HG03457 (cell line): Measurements from ENCODE around the gene SEPTIN2.
A peak's percentile ranks its signal among the peaks of the same experiment; 100 is the strongest.
"Not testable (repeated sequence)": the region's sequence is repeated elsewhere in the genome, so short reads cannot be mapped to it uniquely, and the experiment has no call there.

Source experiments
- ATAC-seq: cut with Tn5 transposase; IDR thresholded peaks from one replicate; pipeline ENCODE4 v1.9.1; 2021; ENCODE audit warnings: moderate number of reproducible peaks; ENCODE audit not compliant: unreplicated experiment

Gene SEPTIN2

DNA sequence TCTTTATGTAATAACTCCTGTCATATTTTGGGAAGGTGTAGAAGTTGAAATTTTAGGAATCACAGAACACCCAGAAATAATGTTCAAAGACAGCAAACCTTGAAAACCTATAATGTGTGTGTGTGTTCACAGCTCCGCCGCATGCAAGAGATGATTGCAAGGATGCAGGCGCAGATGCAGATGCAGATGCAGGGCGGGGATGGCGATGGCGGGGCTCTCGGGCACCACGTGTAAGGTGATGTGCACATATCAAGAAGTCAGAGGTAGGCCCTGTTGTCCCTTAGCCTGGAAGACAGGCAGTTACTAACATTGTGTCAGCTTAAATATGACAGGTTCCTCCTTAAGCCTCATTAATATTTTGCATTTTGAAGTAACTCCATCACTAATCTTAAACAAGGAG lies 34.2 kb downstream of the SEPTIN2 start:
- no peak for ATAC-seq

DNA sequence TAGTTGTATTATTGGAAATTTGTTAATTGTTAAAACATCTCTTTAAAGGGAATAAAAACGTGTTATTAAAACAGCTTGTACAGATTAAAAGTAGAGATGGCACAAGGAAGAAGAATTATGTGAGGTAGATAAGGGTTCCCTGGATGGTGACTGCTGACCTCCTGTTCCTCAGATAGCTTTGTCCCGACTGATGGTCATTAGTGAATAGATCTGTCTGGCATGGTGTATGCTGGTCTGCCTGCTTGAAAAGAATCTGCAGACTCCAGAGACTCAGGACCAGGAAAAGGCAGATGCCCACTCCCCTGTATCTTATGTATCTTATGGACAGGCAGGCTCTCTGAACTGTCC lies 34.8 kb downstream of the SEPTIN2 start:
- no peak for ATAC-seq

DNA sequence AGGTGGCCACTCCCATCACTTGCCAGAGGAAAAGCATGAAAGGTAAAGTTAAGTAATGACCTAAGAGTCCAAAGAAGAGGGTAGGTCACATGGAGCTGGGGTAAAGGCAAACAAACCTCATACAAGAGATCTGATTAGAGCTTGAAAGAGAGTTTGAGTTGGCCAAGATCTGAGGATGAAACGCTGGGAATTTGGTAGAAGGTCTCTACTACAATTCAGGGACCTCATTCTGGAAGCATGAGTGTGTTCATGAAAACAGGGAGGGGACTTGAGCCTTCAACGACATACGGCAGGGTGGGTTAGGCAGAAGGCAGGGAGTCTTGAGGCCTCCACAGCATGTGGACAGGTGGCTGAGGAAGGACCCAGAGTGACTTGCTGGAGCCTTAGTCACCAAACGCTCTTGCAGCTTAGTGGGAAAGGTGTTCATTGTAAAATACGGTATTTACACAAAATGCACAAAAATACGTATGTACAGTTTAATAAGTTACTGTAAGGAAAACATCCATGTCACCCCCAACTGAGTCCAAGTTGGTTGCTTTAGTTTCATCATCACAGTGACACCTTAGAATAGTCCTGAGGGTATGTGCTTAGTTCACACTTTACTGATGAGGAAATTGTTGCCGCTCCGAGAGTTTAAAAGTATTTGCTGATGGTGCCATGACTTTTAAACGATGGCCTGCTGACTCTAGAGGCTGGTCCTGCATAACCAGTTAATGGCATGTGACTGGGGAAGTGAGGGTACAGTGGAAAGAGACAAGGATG lies 35.3 kb downstream of the SEPTIN2 start:
- ATAC-seq = no peak

DNA sequence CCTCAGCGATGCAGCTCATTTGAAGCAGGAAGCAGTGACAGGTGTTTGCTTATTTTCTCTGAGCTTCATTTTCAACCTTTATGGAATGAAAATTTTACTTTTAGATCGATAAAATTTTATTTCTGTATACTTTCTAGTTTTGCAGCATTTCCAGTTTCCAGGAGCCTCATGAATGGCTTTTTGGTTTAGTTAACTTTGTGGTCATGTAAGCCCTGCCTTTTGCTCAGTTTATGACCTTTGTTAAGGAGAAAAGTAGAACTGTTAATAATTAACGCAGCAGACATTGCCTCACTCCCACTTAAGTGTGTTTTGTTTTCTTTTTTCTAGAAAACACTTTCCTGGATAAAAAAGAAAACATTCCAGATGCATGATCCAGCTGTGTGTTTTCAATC lies 35.9 kb downstream of the SEPTIN2 start:
- no peak for ATAC-seq

DNA sequence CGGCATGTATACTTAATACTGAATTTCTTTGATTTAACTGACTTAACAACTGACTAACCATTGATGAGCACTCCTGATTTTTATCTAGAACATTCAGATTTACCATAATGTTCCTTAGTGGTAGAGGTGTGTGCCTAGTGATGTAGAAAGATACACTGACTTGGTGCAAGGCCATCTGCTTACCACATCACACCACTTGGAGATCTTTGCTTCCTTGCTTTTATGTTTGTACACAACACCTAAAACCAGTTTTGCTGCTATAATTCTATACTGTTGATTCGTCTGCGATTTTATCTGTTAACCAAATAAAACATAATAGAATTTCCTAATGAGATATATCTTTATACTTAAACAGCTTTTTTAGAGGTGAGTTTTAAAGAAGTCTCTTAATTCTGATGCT lies 36.5 kb downstream of the SEPTIN2 start:
- no peak for ATAC-seq

DNA sequence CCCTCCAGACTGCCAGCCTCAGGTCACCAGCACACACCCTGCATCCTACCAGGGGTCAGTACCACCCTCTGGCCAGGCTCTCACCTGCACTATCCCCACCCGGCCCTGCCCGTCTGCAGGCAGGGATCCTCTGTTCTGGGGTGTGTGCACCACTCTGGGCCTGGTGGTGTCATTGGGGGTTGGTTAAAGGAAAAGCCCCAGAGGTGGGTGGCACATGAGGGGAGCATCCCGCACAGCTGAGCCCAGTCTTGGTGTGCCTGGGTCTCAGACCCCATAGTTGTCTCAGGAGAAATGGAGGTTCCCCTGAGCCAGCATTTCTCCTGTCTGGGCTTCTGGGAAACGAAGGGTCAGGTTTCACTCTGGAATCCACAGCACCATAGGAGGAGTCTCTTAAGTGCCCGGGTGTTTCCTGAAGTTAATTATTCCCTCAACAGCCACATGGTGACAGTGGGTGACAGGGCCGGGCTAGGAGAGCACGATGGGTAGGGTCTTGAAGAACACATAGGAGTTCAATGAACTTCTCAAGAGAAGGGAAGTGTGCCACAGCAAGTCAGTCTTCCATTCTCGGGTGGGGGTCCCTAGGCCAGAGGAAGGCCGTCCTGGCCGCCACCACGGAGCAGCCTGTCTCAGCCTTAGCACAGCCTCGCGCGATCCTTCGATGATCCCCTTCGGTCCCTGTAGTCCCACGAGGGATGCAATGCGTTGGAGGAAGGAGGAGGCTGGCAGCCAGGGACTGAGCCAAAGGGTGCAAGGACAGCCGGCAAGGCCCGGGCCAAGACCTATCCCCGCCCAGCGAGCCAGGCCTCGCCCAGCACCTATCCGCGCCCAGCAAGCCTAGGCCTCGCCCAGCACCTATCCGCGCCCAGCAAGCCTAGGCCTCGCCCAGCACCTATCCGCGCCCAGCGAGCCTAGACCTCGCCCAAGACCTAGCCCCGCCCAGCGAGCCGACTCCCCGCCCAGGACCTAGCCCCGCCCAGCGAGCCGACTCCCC lies 39.2 kb downstream of the SEPTIN2 start:
- ATAC-seq = no peak

DNA sequence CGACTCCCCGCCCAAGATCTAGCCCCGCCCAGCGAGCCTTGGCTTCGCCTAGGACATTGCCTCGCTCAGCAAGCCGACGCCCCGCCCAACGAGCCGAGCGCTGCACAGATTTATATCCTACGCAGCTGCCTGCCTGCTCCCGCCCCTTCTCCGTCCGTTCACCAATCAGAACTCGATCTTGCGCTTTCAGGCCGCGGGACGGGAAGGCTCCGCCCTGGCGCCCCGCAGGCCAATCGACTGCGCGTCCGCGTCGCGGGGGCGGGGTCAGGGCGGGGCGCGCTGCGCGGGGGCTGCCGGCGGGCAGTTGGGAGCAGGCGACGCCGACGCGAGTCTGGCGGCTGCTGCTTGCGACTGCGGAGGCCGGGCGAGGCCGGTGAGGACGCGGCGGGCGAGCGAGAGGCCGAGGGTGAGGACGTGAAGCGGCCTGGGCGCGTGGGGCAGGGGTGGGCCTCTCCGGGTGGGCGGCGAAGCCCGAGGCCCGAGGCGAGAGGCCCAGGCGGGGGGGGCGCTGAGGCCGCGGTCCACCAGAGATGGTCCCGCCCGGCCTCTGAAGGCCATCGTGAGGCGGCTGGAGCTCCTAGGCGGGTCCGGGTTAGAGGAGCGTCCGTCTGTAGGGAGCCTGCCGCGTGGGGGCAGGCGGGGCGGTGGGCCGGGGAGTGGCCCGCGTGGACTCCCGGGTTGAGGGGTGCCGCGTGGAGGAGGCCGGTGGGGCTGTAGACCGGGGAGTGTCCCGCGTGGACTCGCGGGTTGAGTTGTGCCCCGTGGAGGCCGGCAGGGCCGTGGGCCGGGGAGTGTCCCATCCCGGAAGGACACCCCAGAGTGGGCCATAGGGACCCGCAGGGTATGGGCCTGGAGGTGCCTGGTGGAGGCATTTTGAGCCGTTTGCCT lies 40.5 kb downstream of the SEPTIN2 start, which contains the start of gene FARP2:
Gene FARP2 (plus strand): TSS at position 303 of the 888 bp plus-strand sequence. CDS start 16,823 bp downstream, outside the sequence.
- ATAC-seq = peak; percentile 76

DNA sequence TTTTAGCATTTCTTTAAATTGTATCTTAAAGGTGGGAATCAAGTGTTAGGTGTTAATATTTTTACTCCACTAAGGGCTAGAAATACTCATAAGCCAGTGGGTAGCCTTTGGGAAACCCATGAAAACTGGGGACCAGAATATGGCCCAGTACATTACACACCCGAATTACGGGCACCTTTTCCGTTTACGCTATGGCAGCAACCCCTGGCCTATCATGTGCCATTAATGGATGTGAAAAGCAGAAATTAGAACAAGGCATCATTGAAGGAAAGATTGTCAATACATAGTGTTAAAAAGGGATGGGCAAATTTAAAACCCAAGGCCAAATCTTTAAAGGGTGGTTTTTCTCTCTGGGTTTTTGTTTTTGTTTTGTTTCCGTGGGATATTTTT lies 41.1 kb downstream of the SEPTIN2 start:
- ATAC-seq = no peak

DNA sequence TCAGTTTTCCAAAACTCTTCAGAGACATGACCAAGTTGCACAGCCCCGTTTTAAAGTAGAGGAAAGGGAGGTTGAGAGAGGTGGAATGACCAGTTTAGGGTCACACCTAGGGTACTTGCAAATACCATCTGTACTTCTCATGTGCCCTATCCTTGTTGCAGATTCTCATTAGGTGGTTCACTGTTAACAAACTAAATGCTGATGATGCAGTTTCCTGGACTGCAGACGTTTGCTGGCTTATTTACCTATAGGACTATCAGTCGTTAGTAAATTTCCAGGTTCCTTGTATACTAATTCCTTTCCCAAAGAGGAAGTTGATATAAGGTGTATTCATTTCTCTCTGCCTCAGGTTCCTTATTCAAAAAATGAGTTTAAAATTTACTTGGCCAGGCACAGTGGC lies 41.8 kb downstream of the SEPTIN2 start:
- no peak for ATAC-seq

DNA sequence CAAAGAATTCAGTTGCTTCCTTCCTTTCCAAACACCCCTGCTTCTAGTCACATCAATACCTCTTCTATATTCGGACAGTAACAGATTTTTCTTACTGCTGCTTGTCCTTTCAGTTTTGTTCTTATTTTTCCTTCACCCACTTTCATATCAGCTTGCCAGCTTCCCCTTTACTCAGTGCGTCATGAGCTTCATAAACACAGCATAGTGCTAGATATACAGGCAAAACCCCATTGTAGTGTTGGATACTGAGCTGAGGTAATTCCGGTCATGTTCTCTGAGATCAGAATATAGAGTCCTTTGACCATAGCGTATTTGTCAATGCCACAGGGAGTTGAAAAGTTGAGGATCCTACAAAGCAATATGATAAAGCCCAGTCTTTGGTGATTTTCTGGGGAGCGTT lies 42.7 kb downstream of the SEPTIN2 start:
- no peak for ATAC-seq

DNA sequence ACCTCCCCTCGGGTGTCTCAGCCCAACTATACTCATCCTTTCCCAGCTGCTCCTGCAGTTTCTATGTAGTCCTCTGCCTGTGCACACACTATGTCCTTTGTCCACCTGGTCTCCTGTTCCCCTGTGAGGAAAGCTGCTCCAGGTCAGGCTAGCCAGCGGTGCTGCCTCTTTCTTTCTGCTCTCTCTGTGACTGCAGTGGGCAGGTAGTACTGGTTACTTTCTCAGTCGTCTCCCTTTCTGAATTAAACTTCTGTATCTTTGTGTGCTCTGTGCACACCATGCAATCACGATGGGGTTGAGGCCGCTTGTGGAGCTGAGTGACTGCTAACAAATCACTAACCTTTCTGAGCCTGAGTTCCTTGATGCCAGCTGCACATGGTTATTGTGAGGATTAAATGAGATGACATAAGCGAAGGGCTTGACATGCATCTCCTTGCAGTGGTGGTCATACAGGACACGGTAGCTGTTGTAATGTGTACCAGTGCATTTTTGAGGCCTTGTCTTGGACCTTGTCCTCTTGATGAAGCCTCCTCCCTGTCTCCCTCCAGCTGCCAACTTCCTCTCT lies 43.8 kb downstream of the SEPTIN2 start:
- no peak for ATAC-seq

DNA sequence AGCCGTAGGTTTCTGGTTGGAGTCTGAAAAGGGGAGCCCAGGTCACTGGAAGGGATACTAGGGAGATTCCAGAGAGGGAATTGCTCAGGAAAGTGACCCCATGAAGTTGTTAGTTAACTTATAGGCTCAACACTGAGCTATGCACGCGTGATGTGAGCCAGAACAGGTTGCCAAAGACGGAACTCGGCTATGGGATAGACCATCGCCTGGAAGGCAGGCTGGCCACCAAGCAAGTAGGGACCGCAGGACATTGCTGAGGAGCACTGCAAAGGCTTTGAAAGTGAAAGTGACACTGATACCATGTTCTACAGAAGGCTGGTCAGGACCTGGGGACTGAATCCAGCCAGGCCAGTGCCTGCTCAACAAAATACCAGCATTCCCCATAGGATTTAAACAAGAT lies 47.7 kb downstream of the SEPTIN2 start:
- ATAC-seq = no peak

DNA sequence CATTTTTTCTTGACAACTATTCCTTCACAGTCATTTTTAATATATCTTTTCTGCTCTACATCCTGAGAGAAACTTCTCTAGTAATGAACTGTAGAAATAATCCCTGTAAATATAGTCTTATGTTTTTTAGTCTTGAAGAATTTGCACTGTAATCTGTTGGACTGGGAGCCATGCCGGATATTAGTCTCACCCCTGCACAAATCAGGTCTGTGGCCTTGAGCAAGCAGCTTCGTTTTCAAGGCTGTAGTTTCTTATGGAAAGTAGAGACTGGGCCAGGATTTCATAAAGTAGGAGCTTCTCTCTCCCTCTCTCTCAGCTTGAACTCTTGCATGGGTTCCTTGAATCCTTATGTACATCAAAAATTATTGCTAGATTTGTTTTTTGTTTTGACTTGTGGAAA lies 49.1 kb downstream of the SEPTIN2 start:
- no peak for ATAC-seq

DNA sequence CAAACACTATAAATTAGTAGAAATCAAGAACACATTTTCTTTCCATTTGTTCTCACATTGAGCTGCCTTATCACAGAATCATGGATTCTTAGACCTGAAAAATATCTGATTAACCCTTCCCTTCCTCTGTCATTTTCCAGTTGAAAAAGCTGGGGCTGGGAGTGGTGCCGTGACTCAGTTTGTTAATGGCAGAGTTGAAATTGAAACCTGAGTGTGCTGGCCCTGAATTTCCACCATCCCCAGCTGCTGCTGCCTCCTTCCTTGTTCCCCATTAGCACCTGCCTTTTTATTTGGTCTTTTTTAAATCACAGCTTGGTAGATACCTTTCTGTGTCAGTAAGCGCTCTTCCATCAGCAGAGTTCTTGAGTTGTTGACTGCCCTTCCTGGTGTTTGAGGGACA lies 51.0 kb downstream of the SEPTIN2 start:
- no peak for ATAC-seq

DNA sequence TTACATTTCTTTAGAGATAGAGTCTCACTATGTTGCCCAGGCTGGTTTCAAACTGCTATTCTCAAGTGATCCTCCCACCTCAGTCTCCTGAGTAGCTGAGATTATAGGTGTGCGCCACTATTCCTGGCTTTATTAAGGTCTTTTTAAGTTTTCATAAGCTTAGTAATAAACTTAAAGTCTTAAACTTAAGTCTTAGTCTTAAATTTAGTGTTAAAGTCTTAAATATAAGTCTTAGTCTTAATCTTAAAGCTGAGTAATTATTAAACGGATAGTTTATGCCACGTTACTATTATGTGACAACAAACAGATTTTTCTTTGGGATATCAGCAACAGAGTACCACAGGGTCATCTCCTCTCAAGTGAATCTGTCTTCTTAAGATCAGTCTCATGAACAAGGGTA lies 52.9 kb downstream of the SEPTIN2 start:
- ATAC-seq = no peak

DNA sequence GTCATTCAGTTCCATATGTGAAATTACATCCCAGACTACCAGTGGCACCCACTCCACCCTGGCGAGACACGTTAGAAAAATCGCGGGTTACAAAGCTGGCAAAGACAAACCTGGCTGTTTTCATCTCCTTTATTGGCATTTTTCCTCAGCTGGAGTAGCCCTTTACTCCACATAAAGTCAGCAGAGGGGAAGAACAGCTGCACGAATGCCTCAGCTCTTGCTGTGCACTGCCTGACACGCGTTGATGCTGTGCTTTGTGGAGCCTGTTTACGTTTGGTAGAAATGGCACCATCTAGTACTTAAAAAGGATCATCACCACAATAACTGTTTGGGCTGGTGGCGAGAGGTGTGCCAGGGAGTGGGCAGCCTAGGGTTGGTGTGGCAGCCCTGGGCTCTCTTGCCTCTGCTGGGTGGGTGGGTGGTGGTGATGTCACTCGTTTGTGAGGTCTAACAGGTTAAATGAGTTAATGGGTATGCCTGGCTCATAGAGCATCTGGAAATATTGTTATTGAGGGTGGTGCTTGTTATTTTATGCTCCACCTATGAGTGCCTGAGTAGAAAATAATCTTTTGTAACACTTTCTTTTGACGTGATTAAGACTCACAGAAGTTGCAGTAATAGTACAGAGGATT lies 56.8 kb downstream of the SEPTIN2 start:
- ATAC-seq = no peak

DNA sequence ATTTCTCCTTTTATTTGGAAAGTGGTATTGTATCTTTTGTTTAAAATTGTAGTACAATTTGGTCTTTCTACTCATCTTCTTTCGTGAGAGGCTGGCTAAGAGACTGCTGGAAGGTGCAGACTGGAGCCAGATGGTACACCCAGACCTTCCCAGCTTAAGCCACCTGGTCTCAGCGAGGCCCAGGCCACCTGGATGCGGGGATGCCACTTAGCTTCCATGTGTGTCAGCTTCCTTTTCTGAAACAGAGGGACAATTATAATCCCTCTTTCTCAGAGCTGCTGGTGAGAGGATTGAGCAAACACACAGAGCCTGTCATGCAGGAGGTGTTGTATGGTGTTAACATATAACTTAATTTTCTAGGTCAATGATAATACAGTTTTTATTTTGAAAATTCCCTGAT lies 57.7 kb downstream of the SEPTIN2 start:
- ATAC-seq = no peak

DNA sequence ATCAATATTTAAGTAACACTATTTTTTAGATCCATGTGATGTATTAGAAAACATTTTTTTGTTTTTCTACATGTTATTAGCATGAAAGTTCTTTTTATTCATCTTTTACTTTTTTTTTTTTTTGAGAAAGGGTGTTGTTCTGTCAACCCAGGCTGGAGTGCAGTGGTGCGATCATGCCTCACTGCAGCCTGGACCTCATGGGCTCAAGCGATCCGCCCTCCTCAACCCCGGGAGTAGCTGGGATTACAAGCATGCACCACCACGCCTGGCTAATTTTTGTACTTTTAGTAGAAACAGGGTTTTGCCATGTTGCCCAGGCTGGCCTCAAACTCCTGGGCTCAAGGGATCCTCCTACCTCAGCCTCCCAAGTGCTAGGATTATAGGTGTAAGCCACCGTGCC lies 58.2 kb downstream of the SEPTIN2 start:
- not testable (repeated sequence) for ATAC-seq

DNA sequence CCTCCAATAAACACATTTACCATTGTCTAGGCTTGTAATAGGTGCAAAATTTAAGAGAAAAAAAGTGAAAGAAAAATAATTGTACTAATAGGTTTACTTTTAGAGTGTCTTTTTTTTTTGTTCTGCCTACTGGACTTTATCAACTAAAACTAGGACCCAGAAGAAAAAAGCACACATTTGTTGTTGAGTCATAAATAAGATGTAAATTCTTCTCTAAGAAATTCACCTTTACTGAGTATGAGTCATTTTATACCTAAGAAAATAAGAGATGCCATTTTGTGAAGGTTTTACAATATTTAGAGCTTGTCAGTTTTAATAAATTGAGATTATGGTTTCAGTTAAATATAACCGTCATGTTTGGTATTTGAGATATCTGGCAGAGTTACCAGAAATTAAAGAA lies 59.6 kb downstream of the SEPTIN2 start:
- no peak for ATAC-seq

DNA sequence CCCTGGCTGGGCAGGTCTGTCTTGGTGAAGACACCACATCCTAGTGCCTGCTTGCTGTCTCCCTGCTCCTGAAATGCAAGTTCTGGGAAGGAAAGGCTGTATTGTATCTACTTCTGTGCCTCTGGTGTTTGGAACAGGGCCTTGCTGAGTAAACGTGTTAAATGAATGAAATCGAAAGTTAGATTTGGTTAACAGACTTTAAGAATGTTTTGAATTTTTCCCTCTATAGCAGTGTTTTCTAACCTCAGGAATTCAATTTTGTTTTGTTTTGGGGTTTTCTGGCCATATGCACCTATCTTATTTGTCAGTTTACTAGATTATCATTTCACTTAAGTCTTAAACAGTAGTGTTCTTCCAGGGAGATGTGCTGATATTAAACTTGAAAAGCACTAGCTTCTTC lies 61.1 kb downstream of the SEPTIN2 start:
- ATAC-seq = no peak
